ENCODE measurements around the gene DHX40.
A peak's percentile ranks its signal among the peaks of the same experiment; 100 is the strongest.
"Not testable (repeated sequence)": the region's sequence is repeated elsewhere in the genome, so short reads cannot be mapped to it uniquely, and the experiment has no call there.

DHX40 gene

DNA sequence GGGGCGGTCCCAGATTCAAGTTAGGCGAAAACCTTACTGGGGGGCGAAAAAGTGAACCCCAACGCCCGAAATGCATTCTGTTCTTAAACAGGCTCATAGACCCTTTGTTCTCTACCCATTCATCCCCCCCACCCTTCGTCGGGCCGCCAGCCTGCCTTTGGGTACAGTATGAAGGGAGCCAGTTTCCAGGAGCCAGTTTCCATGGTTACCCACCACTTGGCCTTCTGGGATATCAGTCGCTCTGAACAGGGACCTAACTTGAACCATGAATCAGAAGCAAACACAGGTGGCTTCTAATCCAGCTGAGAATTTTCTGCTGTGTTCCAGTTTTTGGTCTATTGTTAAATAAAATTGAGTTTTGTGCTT lies 532 bp downstream of the DHX40 start:
- DNase-seq: peak; percentile 72

DNA sequence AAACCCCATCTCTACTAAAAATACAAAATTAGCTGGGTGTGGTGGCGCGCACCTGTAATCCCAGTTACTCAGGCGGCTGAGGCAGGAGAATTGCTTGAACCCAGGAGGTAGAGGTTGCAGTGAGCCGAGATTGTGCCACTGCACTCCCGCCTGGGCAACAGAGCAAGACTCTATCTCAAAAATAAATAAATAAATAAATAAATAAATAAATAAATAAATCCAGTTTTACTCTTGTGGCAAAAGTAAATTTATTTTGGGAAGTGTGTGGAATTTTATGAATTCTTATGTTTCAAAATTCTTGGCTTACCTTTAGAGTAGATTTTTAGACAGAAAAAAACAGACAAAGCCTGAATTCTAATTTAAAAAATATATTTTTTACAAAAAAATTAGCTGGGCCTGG lies 3.7 kb downstream of the DHX40 start:
- not testable (repeated sequence) for DNase-seq

DNA sequence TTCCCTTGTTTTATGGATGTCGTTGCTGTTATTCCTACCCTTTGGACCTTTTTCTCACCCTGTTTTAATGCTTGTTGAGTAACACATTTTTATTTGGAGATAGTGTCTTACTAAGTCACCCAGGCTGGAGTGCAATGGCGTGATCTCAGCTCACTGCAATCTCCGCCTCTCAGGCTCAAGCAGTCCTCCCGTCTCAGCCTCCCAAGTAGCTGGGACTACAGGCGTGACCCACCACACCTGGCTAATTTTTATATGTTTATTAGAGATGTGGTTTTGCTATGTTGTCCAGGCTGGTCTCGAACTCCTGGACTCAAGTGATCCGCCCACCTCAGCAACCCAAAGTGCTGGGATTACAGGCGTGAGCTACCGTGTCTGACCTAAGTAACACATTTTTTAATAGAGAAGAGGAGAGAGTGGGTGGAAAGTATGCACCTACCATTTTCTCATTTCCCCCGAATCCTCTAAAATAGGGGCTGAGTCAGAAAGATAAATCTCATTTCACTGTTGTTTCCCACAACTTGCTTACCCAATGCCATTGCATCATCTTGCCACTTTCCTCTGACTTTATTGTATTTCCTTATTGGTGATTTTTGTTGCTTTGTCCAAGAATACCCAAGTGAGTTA lies 7.0 kb downstream of the DHX40 start:
- no peak for DNase-seq

DNA sequence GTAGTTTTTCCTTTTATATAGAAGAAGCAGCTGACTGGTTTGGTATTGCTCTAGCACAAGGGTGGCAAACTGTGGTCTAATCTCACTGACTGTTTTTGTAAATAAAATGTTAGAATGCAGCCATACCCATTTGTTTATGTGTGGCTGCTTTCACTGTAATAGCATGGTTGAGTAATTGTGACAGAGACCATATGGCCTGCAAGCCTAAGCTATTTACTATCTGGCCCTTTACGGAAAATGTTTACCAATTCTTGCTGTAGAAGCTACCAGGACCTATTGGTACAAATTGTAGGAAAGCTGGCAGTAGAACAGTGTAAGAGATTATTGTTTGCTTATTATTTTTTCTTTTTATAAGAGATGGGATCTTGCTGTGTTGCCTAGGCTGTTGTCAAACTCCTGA lies 18.8 kb downstream of the DHX40 start:
- DNase-seq: not testable (repeated sequence)

DNA sequence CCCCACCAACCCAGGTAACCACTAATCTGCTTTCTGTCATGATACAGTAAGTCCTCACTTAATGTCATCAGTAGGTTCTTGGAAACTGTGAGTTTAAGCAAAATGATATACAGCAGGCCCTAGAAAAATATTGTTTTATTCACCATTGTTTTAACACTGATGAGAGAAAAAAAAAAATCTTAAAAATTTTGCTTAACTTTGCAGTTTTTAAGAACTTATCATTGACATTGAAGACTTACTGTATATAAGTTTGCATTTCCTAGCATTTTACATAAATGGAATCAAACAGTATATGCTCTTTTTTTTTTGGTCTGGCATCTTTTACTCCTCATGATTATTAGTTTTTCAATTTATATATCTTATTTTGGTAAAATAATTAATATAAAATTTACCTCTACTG lies 34.8 kb downstream of the DHX40 start:
- DNase-seq: no peak

DNA sequence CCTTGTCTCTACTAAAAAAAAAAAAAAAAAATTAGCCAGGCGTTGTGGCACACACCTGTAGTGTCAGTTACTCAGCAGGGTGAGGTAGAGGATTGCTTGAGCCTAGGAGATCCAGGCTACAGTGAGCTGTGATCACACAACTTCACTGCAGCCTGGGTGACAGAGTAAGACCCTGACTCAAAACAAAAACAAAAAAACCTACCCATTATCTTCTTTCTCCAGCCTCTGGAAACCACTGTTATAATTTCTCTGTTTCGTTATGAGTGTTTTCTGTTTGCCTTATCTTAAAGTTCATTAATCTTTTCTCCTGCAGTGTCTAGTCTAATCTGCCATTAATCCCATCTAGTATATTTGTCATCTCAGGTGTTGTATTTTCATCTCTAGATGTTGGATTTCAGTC lies 35.7 kb downstream of the DHX40 start:
- no peak for DNase-seq

DNA sequence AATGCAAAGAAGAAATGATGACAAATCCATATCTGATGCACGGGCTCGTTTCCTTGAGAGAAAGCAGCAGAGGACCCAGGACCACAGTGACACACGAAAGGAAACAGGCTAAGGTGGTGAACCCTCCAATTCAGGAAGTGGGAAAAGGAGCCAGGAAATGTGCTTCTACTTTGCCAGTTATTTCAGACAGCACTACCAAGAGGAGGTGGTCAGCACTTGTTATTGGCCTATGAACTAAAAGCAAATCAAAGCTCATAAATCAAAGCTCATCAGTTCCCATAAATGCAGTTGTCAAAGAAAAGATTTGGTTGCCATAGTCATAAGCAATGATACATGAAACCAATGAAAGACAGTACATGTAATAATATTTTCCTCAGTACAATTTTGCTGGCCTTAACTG lies 41.7 kb downstream of the DHX40 start:
- DNase-seq: no peak

DNA sequence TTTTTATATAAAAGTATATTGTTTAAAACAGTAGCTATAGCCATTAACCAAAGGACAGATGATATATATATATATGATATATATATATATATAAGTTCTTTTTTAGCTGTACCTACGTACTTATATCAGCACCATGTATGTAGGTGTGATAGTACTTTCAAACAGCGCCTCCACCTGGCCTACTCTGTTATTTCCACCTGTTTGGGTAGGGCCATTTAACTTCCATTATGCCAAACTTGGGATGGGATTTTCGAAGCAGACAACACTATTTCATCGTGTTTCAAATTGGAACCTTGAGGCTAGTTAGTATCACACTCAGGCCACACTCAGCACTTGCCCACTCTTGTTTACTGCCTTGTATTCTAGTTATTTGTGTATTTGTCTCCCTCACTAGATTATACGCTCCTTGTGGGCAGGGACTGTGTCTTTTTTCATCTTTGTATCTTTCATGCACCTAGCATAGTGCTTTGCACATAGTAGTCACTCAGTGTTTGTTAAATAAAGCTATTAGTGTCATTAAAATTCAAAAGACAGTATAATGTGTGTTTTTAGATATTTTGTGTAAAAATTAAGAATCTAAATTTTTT lies 42.5 kb downstream of the DHX40 start:
- no peak for DNase-seq

DNA sequence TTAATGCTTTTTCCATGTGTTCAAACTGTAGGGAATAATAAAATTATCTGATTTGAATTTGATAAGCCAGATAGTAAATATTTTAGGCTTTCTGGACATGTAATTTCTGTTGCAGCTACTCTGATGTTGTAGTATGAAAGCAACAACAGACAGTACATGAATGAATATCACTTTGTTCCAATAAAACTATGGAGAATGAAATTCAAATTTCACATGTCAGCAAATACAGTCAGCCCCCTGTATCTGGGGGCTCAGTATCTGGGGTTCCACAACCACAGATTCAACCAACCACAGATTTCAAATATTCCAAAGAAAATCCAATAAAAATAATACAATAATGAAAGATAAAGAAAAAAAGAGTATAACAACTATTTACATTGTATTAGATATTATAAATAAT lies 46.1 kb downstream of the DHX40 start:
- no peak for DNase-seq

DNA sequence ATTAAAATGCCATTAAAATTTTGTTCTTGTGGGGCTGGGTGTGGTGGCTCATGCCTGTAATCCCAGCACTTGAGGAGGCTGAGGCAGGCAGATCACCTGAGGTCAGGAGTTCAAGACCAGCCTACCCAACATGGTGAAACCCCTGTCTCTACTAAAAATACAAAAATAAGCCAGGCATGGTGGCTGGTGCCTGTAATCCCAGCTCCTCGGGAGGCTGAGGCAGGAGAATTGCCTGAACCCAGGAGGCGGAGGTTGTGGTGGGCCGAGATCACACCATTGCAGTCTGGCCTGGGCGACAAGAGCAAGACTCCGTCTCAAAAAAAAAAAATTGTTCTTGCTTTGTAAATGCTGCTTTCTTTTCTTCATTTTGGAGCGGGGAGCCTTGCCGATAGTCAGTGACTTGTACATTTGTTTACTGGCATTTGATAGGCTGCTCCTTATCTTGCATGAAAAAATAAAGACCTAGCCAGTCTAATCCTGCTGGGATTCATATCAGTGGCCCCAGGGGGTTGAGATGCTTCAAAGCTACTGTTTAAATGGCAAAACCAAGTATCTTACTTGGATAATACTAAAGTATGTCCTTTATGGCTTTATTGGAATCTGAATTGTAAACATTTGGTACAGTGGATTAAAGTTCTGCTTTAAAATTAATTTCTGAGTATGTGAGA lies 51.0 kb downstream of the DHX40 start:
- no peak for DNase-seq

DNA sequence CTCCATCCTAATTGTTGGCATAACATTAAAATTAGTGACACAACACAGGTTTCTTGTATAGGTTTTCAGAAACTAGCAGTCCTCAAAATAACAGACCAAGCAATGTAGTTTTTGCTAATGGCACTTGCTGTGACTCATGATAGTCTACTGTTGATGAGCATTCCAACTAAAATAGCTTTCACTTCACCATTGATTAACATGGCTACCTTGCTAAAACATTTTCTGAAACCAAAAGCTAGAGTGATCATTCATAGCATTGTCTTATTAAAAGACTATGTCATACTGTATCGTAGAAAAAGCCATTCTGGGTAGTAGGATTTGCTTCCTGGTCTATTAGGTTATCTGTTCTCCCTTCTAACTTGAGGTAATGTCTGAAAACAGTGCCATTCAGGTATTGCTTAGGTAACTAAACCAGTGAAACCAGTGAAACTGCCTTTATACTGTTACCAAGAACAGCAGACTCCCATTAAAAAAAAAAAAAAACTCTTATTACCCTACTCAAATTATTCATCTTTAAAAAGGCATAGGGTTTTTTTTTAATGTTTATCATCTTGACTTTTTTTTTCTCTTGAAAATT lies 51.8 kb downstream of the DHX40 start:
- DNase-seq: peak; percentile 3

DNA sequence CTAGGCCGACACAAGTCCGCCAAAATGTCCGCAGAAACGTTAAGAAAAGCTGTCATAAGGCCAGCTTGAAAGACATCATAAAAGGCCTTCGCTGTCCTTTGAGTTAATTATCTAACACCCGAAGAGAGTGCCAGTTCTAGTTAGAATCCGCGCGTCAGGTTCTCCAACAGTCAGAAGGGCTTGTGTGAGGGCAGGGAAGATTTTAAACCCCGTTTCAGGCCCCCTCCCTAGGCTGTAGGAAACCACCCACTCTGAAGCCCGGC lies 53.6 kb downstream of the DHX40 start:
- no peak for DNase-seq

DNA sequence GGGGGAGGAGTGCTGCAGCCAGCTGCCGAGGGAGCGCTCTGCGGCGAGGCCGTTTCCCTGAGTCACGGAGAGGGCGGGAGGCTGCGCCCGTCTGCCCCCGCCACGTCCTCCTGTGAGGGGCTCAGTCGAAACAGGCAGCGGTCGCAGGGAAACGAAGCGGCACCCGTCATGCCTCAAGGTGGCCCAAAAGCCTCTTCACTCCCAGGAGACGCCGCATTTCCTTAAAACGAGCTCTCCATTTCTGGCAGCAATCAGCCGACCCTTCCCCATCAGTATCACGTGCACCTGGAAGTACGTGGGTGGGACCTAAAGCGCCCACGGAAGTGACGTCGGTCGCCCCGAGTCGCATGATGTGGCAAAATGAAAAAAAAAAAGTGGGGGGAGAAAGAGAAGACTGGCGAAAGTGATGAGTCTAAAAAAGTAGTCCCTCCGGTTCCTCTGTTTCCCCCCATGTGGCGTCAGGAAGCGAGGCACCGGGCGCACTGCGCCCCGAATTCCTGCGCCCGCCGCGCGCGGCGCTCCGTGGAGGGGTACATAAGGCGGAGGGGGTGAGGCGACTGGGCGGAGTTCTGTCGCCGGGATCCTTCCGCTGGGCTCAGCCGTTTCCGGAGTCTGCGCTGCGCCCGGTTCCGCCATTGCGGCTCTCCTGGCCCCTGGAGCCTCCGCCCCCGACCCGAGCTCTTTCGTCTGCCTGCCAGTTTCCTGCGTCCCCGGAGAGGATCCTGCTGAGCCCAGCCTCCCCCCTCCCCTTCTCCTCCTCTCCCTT lies 54.1 kb downstream of the DHX40 start, which contains the start of gene CLTC:
CLTC (plus strand) TSS at position 598 of the 766 bp plus-strand sequence. CDS start 237 bp downstream, outside the sequence.
- DNase-seq: peak; percentile 91

DNA sequence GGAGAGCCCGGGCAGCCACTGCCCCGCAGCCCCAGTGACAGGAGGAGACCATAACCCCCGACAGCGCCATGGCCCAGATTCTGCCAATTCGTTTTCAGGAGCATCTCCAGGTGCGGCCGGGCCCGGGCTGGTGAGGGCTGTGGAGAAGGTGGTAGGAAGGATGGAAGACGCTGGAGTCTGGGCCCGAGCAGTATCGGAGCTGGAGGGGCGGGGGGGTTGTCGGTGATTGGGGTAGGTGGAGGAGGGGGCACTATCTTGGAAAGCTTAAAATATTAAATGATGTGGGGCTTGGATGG lies 54.6 kb downstream of the DHX40 start:
- no peak for DNase-seq

DNA sequence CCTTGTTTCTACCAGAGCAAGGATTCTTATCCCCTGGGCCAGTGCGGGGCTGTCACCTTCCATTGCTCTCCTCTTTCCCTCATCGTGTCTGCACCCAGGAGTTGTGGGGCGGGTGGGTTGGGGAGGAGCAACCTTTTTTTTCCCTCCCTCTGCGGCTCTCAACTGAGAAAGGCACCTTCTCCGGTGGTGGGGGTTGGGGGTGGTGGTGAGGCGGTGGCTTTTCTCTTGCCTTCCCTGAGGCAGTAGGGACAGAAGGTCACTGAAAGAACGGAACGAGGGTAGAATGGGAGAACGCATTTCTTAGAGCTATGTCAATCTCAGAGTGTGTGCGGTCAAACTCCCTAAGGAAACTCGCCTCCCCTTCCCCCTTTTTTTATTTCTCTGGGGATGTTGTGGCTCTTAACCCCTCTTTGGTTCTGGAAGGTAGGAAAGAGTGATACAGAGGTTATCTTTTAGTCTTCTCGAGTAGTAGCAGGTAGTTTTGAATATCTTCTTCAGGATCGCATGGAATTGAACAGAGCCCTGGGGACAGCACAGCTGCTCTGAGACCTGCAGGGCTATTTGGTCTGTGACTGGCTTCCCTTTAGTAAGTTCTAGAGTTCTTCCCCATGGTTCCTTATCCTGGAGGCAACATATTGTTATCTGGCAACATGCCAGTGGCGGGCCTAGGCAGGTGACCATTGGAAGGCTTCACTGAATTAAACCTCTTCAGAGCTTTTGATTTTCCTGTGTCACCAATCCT lies 55.3 kb downstream of the DHX40 start:
- peak; percentile 55 for DNase-seq

DNA sequence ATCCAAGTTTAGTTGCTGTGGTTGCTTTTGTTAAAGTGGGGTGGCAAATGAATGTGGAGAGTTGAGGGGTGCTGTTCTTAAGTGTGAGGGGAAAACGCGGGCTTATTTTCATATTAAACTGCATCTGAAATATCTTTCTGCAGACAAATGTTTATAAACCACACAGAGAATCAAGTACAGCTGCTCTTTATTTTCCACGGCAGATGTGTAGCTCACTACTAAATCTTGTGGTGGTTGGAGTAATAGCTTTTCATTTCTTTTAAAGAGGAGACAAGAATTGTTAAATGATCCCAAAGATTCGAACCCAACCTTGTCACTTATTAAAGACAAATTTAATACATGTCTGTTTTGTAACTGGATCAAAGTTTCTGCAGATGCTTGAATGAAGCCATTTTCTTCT lies 56.4 kb downstream of the DHX40 start:
- DNase-seq: no peak

DNA sequence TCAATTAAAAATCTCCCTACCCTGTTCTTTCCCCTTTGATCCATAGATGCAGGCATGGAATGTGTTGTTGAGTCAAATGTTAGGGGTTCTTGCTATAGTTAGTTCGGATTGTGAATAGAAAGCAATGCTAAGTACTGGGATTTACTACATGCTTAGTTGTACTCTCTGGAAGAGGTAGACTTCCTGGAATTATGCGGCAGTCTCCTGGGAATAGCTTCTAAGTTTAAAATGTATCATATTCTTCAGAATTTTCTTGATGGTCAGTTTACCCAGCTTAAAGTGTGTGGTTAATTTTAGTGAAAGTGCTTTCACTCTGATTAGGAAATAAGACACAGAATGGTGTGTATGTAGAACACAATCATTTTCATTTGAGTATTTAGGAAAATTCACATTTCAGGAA lies 57.7 kb downstream of the DHX40 start:
- no peak for DNase-seq

DNA sequence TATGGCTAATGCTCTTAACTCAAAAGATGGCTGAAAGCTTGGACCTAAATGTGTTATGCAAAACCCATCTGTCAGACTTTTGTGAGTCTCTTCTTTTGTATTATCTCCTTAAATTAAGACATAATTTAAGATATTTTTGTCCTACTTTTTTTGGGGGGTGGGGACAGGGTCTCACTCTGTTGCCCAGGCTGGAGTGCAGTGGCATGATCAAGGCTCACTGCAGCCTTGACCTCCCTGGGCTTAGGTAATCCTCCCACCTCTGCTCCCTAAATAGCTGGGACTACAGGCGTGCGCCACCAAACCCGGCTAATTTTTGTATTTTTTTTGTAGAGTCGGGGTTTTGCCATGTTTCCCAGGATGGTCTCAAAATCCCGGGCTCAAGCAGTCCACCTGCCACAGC lies 61.3 kb downstream of the DHX40 start:
- DNase-seq: no peak

DNA sequence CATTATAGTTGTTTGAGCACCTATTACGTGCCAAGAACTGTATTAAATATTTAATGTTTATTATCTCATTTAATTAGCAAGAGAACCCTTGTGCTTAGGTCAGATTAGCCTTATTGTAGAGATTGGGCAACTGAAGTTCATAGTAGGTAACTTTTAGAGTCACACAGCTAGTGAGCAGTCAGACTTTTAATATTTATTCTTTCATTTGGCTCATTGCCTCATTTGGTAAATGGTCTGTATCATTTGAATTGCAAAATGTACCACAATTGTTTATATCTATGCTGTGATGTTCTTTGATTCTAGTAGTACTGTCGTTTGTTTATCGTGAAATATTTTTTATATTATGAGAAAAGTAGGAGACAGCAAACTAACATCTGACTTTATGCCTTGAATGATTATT lies 61.9 kb downstream of the DHX40 start:
- DNase-seq: no peak

DNA sequence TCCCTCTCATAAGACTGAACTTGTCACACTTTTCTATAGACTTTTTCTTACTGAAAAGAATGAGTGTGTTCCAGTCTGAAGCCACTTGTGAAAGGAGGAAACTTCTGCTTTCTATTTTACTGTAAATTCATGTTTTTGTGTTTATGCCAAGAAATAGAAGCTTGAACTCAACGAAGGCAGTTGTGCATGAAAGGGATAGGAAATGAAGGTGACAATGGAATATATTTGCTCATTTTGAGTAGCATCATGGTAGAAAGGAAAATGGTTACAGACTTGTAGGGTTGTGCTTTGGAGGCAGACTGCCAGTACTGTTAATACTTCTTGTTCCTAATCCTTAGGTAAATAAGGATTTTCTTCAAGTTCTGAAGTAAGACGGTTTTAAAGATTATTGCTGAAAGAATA lies 62.4 kb downstream of the DHX40 start:
- DNase-seq: no peak

DNA sequence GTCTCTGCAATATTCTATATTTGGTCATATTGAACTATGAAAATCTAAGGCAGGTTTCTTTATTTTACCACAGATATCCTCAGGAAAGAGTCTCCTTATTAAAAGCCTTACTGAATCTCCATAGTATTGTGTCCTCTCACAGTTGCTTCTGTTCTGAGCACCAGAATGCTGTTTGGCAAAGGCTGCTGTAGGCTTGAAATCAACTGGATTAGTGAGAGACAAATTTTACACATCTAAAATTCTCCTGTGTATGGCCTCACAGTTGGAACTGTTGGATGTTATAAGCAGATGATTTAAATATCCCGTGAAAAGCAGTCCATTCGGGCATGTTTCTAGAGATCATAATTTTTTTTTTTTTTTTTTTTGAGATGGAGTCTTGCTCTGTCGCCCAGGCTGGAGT lies 63.8 kb downstream of the DHX40 start:
- no peak for DNase-seq

DNA sequence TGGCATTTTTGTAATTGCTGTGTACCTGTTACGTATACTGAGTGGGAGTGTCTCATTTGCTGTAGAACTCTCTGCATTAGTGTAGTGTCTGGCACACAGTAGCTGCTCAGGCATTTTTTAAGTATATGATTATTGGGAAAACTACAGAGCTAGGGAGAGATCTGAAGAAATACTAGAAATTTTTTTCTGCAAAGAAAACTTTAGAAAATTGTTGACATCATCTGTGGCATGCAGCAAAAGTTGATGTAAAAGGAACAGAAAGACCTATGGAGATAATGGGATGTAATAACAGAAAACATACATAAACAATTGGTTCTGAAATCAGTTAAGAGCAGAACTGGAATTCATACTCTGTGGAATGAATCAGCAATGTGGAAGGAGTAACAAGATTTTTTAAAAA lies 65.9 kb downstream of the DHX40 start:
- DNase-seq: no peak

DNA sequence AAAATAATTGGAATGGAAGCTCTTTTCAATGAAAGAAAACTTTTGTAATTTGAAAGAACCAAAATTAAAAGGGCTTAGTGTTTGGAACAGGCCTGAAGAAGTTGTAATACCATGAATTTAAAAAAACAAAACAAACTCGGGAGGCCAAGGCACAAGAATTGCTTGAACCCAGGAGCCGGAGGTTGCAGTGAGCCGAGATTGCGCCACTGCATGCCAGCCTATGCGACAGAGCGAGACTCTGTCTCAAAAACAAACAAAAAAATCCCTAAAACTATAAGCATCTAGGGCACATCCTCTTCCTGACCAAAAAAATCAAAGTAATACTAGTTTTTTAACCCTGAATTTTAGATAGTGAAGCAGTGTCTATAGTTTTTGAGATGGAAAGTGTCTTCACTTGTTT lies 67.0 kb downstream of the DHX40 start:
- DNase-seq: no peak
